HG03280 (cell line): ENCODE data around the gene SPACA1.
"Not testable (repeated sequence)": the region's sequence is repeated elsewhere in the genome, so short reads cannot be mapped to it uniquely, and the experiment has no call there.

Experiments
- ATAC-seq: cut with Tn5 transposase; IDR thresholded peaks from one replicate; pipeline ENCODE4 v1.9.1; 2021; ENCODE audit warnings: mild to moderate bottlenecking, moderate library complexity; ENCODE audit not compliant: unreplicated experiment

SPACA1 gene

GRCh38 chr6:88047510-88048150 is at the start of gene SPACA1:
Gene SPACA1 (plus strand): TSS chr6:88047841. CDS start chr6:88047906, 65 bp downstream.
- ATAC-seq: no peak

- no peak for ATAC-seq
Observed at GRCh38 chr6:88000713-88001112, 46.9 kb upstream of the SPACA1 start.

GRCh38 chr6:88001279-88001678 is 46.4 kb upstream of the SPACA1 start:
- not testable (repeated sequence) for ATAC-seq

- no peak for ATAC-seq
Observed at GRCh38 chr6:88004707-88005106, 42.9 kb upstream of the SPACA1 start.

GRCh38 chr6:88006557-88006956 is 41.1 kb upstream of the SPACA1 start:
- ATAC-seq: no peak

GRCh38 chr6:88008411-88008810 is 39.2 kb upstream of the SPACA1 start:
- no peak for ATAC-seq

GRCh38 chr6:88008831-88009231 is 38.8 kb upstream of the SPACA1 start:
- no peak for ATAC-seq

GRCh38 chr6:88013015-88013414 is 34.6 kb upstream of the SPACA1 start:
- ATAC-seq: no peak

GRCh38 chr6:88013554-88013953 is 34.1 kb upstream of the SPACA1 start:
- no peak for ATAC-seq

GRCh38 chr6:88020439-88020838 is 27.2 kb upstream of the SPACA1 start:
- no peak for ATAC-seq

GRCh38 chr6:88024696-88025095 is 22.9 kb upstream of the SPACA1 start:
- ATAC-seq: no peak

- ATAC-seq: no peak
Observed at GRCh38 chr6:88031550-88031949, 16.1 kb upstream of the SPACA1 start.

GRCh38 chr6:88044530-88044929 is 3.1 kb upstream of the SPACA1 start:
- ATAC-seq: no peak

- ATAC-seq: no peak
Observed at GRCh38 chr6:88045521-88046136, 2.0 kb upstream of the SPACA1 start.

- no peak for ATAC-seq
Observed at GRCh38 chr6:88048578-88048977, 937 bp downstream of the SPACA1 start.

GRCh38 chr6:88050140-88050818 is 2.6 kb downstream of the SPACA1 start:
- ATAC-seq: no peak

- ATAC-seq: no peak
Observed at GRCh38 chr6:88059191-88059590, 11.6 kb downstream of the SPACA1 start.

GRCh38 chr6:88062376-88062775 is 14.7 kb downstream of the SPACA1 start:
- ATAC-seq: no peak

- no peak for ATAC-seq
Observed at GRCh38 chr6:88072462-88072861, 24.8 kb downstream of the SPACA1 start.

- no peak for ATAC-seq
Observed at GRCh38 chr6:88074791-88075190, 27.1 kb downstream of the SPACA1 start.

GRCh38 chr6:88077305-88077704 is 29.7 kb downstream of the SPACA1 start:
- ATAC-seq: no peak

- no peak for ATAC-seq
Observed at GRCh38 chr6:88086792-88087191, 39.2 kb downstream of the SPACA1 start.
